ENCODE data around the gene ZKSCAN2. TPM values are rescaled to one million over a fixed set of nuclear protein-coding genes. Genes with fewer than 3 reads are reported as not detected.

Gene ZKSCAN2
- total and polyA plus RNA-seq, 11 donors, result 1.7 to 8.0 (median 4.2) TPM

DNA sequence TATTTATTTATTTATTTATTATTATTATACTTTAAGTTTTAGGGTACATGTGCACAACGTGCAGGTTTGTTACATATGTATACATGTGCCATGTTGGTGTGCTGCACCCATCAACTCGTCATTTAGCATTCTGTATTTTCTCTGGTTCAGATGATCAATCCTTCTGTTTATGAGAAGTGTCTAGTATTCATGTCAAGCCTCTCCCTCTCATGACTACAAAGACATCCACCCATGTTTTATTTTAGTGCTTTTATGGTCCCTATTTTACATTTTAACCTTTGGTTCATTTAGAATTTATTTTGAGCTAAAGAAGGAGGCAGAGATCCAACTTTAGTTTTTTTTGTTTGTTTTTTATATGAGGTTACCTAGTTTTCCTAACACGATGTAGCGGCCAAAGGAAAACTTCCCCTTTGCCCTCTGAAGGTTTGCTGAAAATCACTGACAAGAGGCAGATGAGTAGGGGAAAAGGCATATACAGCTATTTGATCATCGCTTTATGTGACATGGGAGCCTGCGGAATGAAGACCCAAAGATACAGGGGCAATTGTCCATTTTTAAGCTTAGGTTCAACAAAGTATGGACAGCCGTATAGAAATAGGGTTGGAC, 63.3 kb downstream of the ZKSCAN2 start:
- ATAC-seq (no peak), DNase-seq (no peak)
- Histone ChIP-seq H3K27ac (no peak overlapping the region), H3K36me3 (no peaks in the 10 kb centered on the region), H3K4me3 (no peak overlapping the region), H3K4me1 (no peaks in the 10 kb centered on the region), H3K9me3 (no peaks in the 10 kb centered on the region), H3K27me3 (no peaks in the 10 kb centered on the region)
- TF ChIP-seq CTCF (IDR thresholded peaks at IDR 0.05), result no peak
- intact Hi-C loops (cut with DNase I), result no loop called here
- WGBS, 4 donors, result 90 to 92% (median 91%) methylated on average over 7 of the region's 7 CpGs

DNA sequence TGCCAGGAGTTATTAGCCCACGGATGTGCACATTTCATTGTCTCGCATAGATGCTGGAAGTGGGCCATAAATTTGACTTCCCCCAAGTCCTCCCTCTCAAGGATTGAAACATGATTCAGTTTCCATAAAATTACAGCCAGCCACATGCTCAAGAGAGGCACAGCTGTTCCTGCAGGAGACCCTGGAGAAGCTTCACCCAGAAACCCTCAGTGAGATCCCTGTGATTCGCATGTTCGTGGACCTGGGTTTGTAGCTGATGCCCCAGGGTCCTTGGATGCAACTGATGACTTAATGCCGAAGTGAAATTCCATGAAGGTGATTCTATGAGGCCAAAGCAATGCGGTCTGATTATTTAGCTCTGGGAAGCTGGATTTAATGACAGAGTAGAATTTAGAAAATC, 65.5 kb downstream of the ZKSCAN2 start:
- ATAC-seq (no peak), DNase-seq (no peak)
- intact Hi-C loops (cut with DNase I), result no loop called here
- no peaks in the 10 kb centered on the region for H3K9me3 ChIP-seq
- WGBS, 4 donors, result 73 to 82% (median 77%) methylated on average over 6 of the region's 6 CpGs
- H3K4me3 ChIP-seq, result no peak overlapping the region
- H3K4me1 ChIP-seq, result no peaks in the 10 kb centered on the region
- no peak overlapping the region for H3K27ac ChIP-seq
- H3K36me3 ChIP-seq, result no peaks in the 10 kb centered on the region
- TF ChIP-seq CTCF (IDR thresholded peaks at IDR 0.05) (no peak), POLR2A (IDR thresholded peaks at IDR 0.05) (no peak)
- H3K27me3 ChIP-seq, result no peaks in the 10 kb centered on the region

DNA sequence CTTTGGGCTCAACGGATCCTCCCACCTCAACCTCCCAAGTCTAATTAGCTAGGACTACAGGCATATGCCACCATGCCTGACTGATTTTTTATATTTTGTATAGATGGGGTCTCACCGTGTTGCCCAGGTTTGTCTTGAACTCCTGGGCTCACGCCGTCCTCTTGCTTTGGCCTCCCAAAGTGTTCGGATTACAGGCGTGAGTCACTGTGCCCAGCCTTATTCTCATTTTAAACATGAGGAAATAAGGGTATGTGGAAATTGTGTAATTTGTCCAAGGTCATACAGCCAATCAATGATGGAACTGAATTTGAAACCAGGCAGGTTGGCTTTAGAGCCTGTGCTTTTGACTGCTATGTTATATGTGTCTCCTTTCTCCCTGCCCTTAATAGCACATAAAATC, 68.3 kb downstream of the ZKSCAN2 start:
- 95 to 97% (median 96%) methylated on average over 6 of the region's 6 CpGs for WGBS, 4 donors
- no peak for TF ChIP-seq CTCF (IDR thresholded peaks at IDR 0.05)
- TF ChIP-seq POLR2A (IDR thresholded peaks at IDR 0.05), result no peak
- H3K4me1 ChIP-seq, result no peaks in the 10 kb centered on the region
- H3K4me3 ChIP-seq, result no peak overlapping the region
- ATAC-seq (no peak), DNase-seq (no peak)
- no peaks in the 10 kb centered on the region for H3K9me3 ChIP-seq
- H3K27ac ChIP-seq, result no peak overlapping the region
- no peaks in the 10 kb centered on the region for H3K27me3 ChIP-seq
- intact Hi-C loops (cut with DNase I), result no loop called here
- H3K36me3 ChIP-seq, result no peaks in the 10 kb centered on the region

- Histone ChIP-seq H3K36me3 (no peaks in the 10 kb centered on the region), H3K27ac (no peak overlapping the region), H3K9me3 (no peaks in the 10 kb centered on the region), H3K4me3 (no peak overlapping the region), H3K27me3 (no peaks in the 10 kb centered on the region), H3K4me1 (no peaks in the 10 kb centered on the region)
- DNase-seq (no peak), ATAC-seq (no peak)
- WGBS, 4 donors, result 92 to 94% (median 94%) methylated on average over 3 of the region's 3 CpGs
- intact Hi-C loops (cut with DNase I), result no loop called here
- no peak for TF ChIP-seq CTCF (IDR thresholded peaks at IDR 0.05)
- TF ChIP-seq POLR2A (IDR thresholded peaks at IDR 0.05), result no peak
Observed at GRCh38 chr16:25187491-25187795, 70.2 kb downstream of the ZKSCAN2 start.

Other genes starting within 250 kb of the ZKSCAN2 start
- 100 to 1,000 TPM in 1 of 9 donors, 10 to 100 TPM in 8; 26.3 to 105 (median 70.4) TPM for gene ARHGAP17, start 242.5 kb downstream of the ZKSCAN2 start, total RNA-seq
- gene ARHGAP17, start 242.5 kb downstream of the ZKSCAN2 start, polyA plus RNA-seq, result 10 to 100 TPM; 35.1 to 38.2 TPM
- gene LCMT1, start 146.1 kb downstream of the ZKSCAN2 start, total RNA-seq, result 10 to 100 TPM; 33.6 to 50.0 (median 39.6) TPM
- 10 to 100 TPM; 36.2 to 49.8 TPM for gene LCMT1, start 146.1 kb downstream of the ZKSCAN2 start, polyA plus RNA-seq
- not detected for gene AQP8, start 40.9 kb downstream of the ZKSCAN2 start, total RNA-seq
- gene AQP8, start 40.9 kb downstream of the ZKSCAN2 start, polyA plus RNA-seq, result not detected

All from heart left ventricle (tissue), 16 donors.